Kidney (tissue), 14 donors: Measurements from ENCODE around the gene CLN6. TPM values are rescaled to one million over a fixed set of nuclear protein-coding genes. Genes with fewer than 3 reads are reported as not detected.
"Not testable (repeated sequence)": the region's sequence is repeated elsewhere in the genome, so short reads cannot be mapped to it uniquely, and the experiment has no call there.

ENCODE experiments used
- DNase-seq, 5 donors: peaks; one replicate each; pipeline ENCODE4 v3.0.0-alpha.2; 2013 to 2020
- FAIRE-seq: peaks from 2 replicates; lab custom pipeline; 2012; peaks lifted over from hg19 to GRCh38; lab: Jason Lieb, UNC
- H3K27ac ChIP-seq, 2 donors: one replicate each; pipeline ENCODE4 v1.7.0; 2013; ENCODE audit warnings: low read depth in 2 of 2, low read length in 2 of 2, inconsistent platforms in 1 of 2
- H3K27me3 ChIP-seq: one replicate; pipeline ENCODE4 v1.7.1; 2013; ENCODE audit warnings: low read length, inconsistent platforms; ENCODE audit not compliant: control insufficient read depth, insufficient read depth
- H3K36me3 ChIP-seq, 3 donors: one replicate each; pipeline versions ENCODE4 v1.7.0 to v1.7.1; 2013; ENCODE audit warnings: low read length in 3 of 3, control low read depth in 1 of 3, inconsistent platforms in 1 of 3; ENCODE audit not compliant: insufficient read depth in 3 of 3, control insufficient read depth in 2 of 3
- H3K4me1 ChIP-seq, 3 donors: one replicate each; pipeline versions ENCODE4 v1.7.0 to v1.7.1; 2013; ENCODE audit warnings: low read length in 3 of 3, inconsistent platforms in 1 of 3, low read depth in 1 of 3; ENCODE audit not compliant: control insufficient read depth in 2 of 3, insufficient read depth in 2 of 3
- H3K4me3 ChIP-seq, 3 donors: one replicate each; pipeline versions ENCODE4 v1.7.0 to v1.8.1; 2013; ENCODE audit warnings: low read length in 3 of 3, control low read depth in 1 of 3, inconsistent platforms in 1 of 3
- H3K9ac ChIP-seq, 3 donors: one replicate each; pipeline versions ENCODE4 v1.7.0 to v1.7.1; 2013; ENCODE audit warnings: low read length in 3 of 3, control low read depth in 1 of 3, inconsistent platforms in 1 of 3
- H3K9me3 ChIP-seq, 3 donors: one replicate each; pipeline versions ENCODE4 v1.7.0 to v1.7.1; 2013; ENCODE audit warnings: low read length in 3 of 3, control low read depth in 1 of 3, inconsistent platforms in 1 of 3; ENCODE audit not compliant: control insufficient read depth in 2 of 3, insufficient read depth in 1 of 3
- CTCF ChIP-seq: IDR thresholded peaks from 3 replicates; pipeline ENCODE4 v1.5.1; 2012; ENCODE audit warnings: mild to moderate bottlenecking, moderate library complexity, borderline replicate concordance; ENCODE audit not compliant: insufficient read depth; ENCODE audit errors: extremely low read depth
- intact Hi-C: fragments of 100-400 bp; cut with DNase I; formaldehyde crosslinking; loops from one replicate; pipeline ENCODE4 v1.11.1; 2022
- polyA plus RNA-seq: library from polyadenylated mRNA; stranded (reverse); fragments of 350-450 nt; fragmentation: Illumina TruSeq; extraction: RNeasy Lipid Tissue Mini Kit (QIAGEN cat#74804); gene quantifications from one replicate; pipeline ENCODE4 v1.2.3, GENCODE V29; 2014; ENCODE audit warnings: low read depth, low replicate concordance; ENCODE audit not compliant: insufficient read depth
- total RNA-seq: library from RNA; stranded (reverse); fragmentation: NEBNext Ultra II Directional; extraction: Animal tissue kit (Norgen Biotek cat#: 25700); gene quantifications from one replicate; pipeline ENCODE4 v1.2.1, GENCODE V29; 2021
- donor health status: control.
- donor health status: control.
- donor health status: control.
- donor health status: control.
- donor health status: control.
- donor health status: DM: yes; HTN: yes; CAD: no.
- donor health status: Normal renal cell carcinoma (clear cell type).

Gene CLN6
- total and polyA plus RNA-seq, 2 donors from 2014 or later: 30.8 to 36.6 TPM

- Histone ChIP-seq H3K4me1 (peaks cover 0 to 17% (median 10%) of the 10 kb centered on the region in 3 donors), H3K27ac (no peak overlapping the region), H3K4me3 (peak overlapping the region in 2 of 3 donors; percentile 52 to 53), H3K9me3 (no peaks in the 10 kb centered on the region), H3K9ac (no peak overlapping the region), H3K36me3 (no peaks in the 10 kb centered on the region), H3K27me3 (no peaks in the 10 kb centered on the region)
- intact Hi-C loops: no loop called here
- no peak for FAIRE-seq
- no peak for TF ChIP-seq CTCF
- DNase-seq: no peak
These were observed 25.6 kb downstream of the CLN6 start for GRCh38 chr15:68203956-68204355.

- no peak for FAIRE-seq
- no peak overlapping the region for H3K9ac ChIP-seq
- peak overlapping the region in 1 of 3 donors; percentile 52 for H3K4me3 ChIP-seq
- H3K36me3 ChIP-seq: no peaks in the 10 kb centered on the region
- intact Hi-C loops: no loop called here
- no peak for TF ChIP-seq CTCF
- H3K4me1 ChIP-seq: peaks cover 0 to 17% (median 10%) of the 10 kb centered on the region in 3 donors
- H3K27ac ChIP-seq: no peak overlapping the region
- H3K9me3 ChIP-seq: no peaks in the 10 kb centered on the region
- DNase-seq: no peak
- H3K27me3 ChIP-seq: no peaks in the 10 kb centered on the region
These were observed 26.0 kb downstream of the CLN6 start for GRCh38 chr15:68203486-68203885.

- peaks cover 0 to 17% (median 10%) of the 10 kb centered on the region in 3 donors for H3K4me1 ChIP-seq
- H3K36me3 ChIP-seq, H3K27me3 ChIP-seq, H3K27ac ChIP-seq, H3K9ac ChIP-seq, DNase-seq, H3K9me3 ChIP-seq, H3K4me3 ChIP-seq, intact Hi-C loops, FAIRE-seq: not testable (repeated sequence)
These were observed 26.5 kb downstream of the CLN6 start for GRCh38 chr15:68202994-68203393.

GRCh38 chr15:68201879-68202261, 27.7 kb downstream of the CLN6 start:
- FAIRE-seq (no peak), DNase-seq (no peak)
- H3K36me3 ChIP-seq: peaks cover 0 to 3% (median 0%) of the 10 kb centered on the region in 3 donors
- TF ChIP-seq CTCF: no peak
- peaks cover 0 to 17% (median 10%) of the 10 kb centered on the region in 3 donors for H3K4me1 ChIP-seq
- no peak overlapping the region for H3K4me3 ChIP-seq
- no peak overlapping the region for H3K9ac ChIP-seq
- intact Hi-C loops: no loop called here
- no peak overlapping the region for H3K27ac ChIP-seq
- no peaks in the 10 kb centered on the region for H3K27me3 ChIP-seq
- no peaks in the 10 kb centered on the region for H3K9me3 ChIP-seq
